SK-MEL-5 (cell line): ENCODE data around the gene NBPF9. TPM values are rescaled to one million over a fixed set of nuclear protein-coding genes. Genes with fewer than 3 reads are reported as not detected.
"Not testable (repeated sequence)": the region's sequence is repeated elsewhere in the genome, so short reads cannot be mapped to it uniquely, and the experiment has no call there.

ENCODE experiments used
- DNase-seq: peaks from one replicate; pipeline ENCODE4 v3.0.0-alpha.2; 2016; ENCODE audit warnings: low read depth, low spot score
- in situ Hi-C: cut with HindIII; loops from 2 replicates; pipeline ENCODE4 v1.10.0; 2016; ENCODE audit warnings: low sequenced_read_pairs, high pct_unique_total_duplicates, low pct_unique_long_range_greater_than_20kb
- polyA plus RNA-seq, 2 experiments: library from polyadenylated mRNA; depleted of rRNA; stranded (reverse); fragments of >200 nt; gene quantifications; 2 replicates each; pipeline ENCODE4 v1.2.3, GENCODE V29; 2015
- total RNA-seq: library from RNA; depleted of rRNA; stranded (reverse); fragments of >200 nt; shearing (Covaris generic); gene quantifications from 2 replicates; pipeline ENCODE4 v1.2.3, GENCODE V29; 2014; rRNA removed

NBPF9 gene, protein sequence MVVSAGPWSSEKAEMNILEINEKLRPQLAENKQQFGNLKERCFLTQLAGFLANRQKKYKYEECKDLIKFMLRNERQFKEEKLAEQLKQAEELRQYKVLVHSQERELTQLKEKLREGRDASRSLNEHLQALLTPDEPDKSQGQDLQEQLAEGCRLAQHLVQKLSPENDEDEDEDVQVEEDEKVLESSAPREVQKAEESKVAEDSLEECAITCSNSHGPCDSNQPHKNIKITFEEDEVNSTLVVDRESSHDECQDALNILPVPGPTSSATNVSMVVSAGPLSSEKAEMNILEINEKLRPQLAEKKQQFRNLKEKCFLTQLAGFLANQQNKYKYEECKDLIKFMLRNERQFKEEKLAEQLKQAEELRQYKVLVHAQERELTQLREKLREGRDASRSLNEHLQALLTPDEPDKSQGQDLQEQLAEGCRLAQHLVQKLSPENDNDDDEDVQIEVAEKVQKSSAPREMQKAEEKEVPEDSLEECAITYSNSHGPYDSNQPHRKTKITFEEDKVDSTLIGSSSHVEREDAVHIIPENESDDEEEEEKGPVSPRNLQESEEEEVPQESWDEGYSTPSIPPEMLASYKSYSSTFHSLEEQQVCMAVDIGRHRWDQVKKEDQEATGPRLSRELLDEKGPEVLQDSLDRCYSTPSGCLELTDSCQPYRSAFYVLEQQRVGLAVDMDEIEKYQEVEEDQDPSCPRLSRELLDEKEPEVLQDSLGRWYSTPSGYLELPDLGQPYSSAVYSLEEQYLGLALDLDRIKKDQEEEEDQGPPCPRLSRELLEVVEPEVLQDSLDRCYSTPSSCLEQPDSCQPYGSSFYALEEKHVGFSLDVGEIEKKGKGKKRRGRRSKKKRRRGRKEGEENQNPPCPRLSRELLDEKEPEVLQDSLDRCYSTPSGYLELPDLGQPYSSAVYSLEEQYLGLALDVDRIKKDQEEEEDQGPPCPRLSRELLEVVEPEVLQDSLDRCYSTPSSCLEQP (N-terminal part only)
- total RNA-seq: 20.2 and 21.1 TPM in 2 replicates
- polyA plus RNA-seq (2015; cell fraction: cytosol; rRNA removed): 12.9 and 16.6 TPM in 2 replicates
- 146 and 153 TPM in 2 replicates for polyA plus RNA-seq (2015; cell fraction: nucleus; rRNA removed)

- in situ Hi-C loops: not testable (repeated sequence)
- peak; percentile 34 for DNase-seq
These were observed at the start of gene NBPF9 for GRCh38 chr1:149103109-149104081. TSS of gene NBPF9 (minus strand) at chr1:149103551. CDS start at chr1:149082139, 21,412 bp downstream.

DNA sequence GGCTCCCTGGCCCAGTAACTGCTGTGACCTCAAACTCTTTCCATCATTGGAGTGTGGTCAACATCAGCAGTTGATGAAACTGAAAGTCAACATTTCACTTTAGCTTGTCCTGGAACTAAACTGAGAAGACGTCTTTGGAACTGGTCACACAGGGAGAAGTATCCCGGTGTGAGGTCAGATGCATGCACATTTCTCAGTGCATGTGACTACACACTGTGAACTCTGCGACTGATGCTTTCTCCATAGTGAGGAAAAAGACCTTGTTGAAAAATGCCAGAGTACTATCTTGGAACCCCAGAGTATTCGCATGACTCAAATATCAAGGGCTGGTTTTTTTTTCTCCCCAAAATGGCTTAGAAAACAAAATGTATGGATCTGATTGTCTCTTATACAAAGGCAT is 46.6 kb upstream of the NBPF9 start:
- peak; percentile 6 for DNase-seq
- in situ Hi-C loops: not testable (repeated sequence)

DNA sequence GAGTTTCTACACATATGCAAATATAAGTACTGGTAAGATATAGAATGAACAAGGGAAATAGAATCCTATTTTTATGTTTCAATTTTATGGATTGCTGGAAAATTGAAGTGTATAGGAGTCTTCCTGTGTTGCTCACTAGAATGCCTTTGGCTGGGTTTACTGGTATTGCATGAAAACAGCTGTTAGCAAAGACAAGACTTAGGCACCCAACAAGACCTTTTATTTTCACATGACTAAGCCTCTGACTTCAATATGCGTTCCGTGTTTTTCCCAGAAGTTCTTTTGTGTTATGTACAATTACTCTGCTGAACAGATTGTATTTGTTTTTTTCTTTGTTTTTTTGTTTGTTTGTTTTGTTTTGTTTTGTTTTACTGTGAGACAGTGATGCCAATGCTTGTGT is 34.2 kb upstream of the NBPF9 start:
- in situ Hi-C loops, DNase-seq: not testable (repeated sequence)

GRCh38 chr1:149130938-149131337 is 27.6 kb upstream of the NBPF9 start:
- in situ Hi-C loops, DNase-seq: not testable (repeated sequence)

- in situ Hi-C loops, DNase-seq: not testable (repeated sequence)
These were observed 25.9 kb upstream of the NBPF9 start for GRCh38 chr1:149129245-149129644.

- DNase-seq, in situ Hi-C loops: not testable (repeated sequence)
These were observed 23.3 kb upstream of the NBPF9 start for GRCh38 chr1:149126555-149127145.

DNA sequence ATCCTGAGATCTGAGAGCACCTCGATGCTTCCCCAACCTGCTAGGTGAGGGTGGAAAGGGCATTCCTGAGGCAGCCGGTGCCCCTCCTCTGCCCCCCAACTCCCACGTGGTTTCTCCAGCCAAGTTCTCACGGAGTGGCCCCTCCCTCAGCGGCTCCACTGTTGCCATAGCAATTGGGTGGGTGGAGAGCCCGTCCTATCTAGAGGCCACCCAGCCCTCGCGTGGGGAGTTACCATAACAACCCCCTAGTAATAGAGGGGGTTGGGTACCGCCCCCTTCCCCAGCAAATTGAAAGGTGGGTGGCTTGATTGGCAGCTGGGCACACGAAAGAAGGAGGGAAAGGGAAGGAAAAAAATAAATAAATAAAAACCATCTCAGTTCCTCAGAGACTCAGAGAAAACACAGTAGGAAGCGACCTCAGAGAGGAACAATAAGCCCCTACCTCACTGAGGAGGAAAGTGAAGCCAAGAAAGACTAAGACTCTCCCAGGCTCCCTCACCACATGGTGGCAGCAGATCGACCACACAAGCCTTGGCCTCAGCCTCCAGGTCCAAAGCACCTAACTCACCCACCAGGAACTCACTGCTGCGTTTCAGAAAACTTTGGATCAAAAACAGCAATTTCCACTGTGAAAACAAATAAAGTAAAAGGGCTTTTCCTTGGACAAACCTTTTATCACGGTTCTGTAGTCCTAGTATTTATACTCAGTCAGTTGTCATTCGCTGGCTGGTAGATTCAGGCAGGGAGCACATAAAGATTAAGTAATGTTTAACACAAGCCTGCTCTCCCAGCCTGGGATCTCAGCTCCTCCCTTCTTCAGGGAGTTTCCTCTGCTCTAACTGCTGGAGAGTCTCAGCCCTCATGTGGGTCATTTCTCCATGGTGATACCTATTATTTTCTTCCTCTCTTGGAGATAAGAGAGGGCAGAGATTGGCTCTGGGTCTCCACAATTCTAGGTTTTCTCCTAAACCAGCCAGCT is 20.9 kb upstream of the NBPF9 start:
- DNase-seq: peak; percentile 11
- in situ Hi-C loops: not testable (repeated sequence)

GRCh38 chr1:149112828-149113227 is 9.5 kb upstream of the NBPF9 start:
- DNase-seq, in situ Hi-C loops: not testable (repeated sequence)

DNA sequence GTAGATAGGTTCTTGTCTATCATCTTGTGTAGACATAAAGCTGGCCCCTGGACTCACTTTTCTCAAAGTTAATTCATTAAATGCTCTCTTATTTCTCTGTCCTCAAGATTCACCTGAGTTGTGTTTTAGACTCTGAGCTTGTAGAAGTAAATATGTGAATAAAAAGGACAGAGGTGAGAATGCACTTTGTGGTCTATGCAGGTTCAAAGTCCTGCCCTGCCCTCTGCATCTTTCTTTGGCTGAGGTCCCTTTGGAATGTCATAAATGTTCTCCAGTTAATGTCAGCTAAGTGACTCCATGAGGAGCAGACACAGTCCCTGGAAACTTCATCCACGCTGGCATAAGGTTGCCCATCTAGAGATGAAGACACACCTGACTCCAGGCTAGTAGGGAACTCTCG is 7.0 kb upstream of the NBPF9 start:
- in situ Hi-C loops, DNase-seq: not testable (repeated sequence)

- DNase-seq, in situ Hi-C loops: not testable (repeated sequence)
These were observed 777 bp downstream of the NBPF9 start for GRCh38 chr1:149102574-149102973.

DNA sequence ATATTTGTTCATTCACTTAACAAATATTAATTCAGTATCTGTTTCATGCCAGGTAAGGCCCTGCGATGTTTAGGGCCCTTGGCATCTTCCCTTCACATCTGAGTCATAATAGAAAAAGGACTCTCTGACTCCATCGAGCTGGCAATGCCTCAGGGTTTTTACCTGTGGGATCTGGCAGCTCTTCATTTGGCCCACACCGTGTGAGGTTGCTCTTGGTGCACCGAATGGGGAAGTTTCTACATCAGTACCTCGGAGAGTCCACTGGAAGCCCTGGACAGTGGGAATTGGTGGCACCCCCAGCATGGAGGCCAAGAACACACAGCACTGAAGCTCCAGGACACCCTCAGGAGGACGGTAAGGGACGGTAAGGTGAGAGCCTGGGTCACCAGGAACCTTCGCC is 5.1 kb downstream of the NBPF9 start:
- DNase-seq, in situ Hi-C loops: not testable (repeated sequence)

GRCh38 chr1:149093155-149093554 is 10.2 kb downstream of the NBPF9 start:
- DNase-seq, in situ Hi-C loops: not testable (repeated sequence)

GRCh38 chr1:149075505-149076127 is 27.7 kb downstream of the NBPF9 start:
- DNase-seq, in situ Hi-C loops: not testable (repeated sequence)

GRCh38 chr1:149064611-149065010 is 38.7 kb downstream of the NBPF9 start:
- DNase-seq, in situ Hi-C loops: not testable (repeated sequence)

DNA sequence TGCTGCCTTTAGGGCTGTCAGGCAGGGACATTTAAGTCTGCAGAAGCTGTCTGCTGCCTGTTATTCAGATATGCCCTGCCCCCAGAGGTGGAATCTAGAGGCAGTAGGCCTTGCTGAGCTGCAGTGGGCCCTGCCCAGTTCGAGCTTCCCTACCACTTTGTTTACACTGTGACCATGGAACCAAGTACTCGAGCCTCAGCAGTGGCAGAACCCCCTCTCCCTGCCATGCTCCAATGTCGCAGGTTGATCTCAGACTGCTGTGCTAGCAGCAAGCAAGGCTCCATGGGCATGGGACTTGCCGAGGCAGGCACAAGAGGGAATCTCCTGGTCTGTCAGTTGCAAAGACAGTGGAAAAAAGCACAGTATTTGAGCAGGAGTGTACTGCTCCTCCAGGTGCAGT is 60.3 kb downstream of the NBPF9 start:
- DNase-seq, in situ Hi-C loops: not testable (repeated sequence)
